SU-DHL-6 (cell line): ENCODE results near the gene HGD.

ENCODE experiments used
- H2AFZ ChIP-seq: fragments of 200-600 bp; sonication (generic); 2 replicates; pipeline ENCODE4 v1.6.1; 2014; ENCODE audit warnings: low read depth, mild to moderate bottlenecking, moderate library complexity, mixed read lengths, antibody characterized with exemption, low read length; ENCODE audit not compliant: severe bottlenecking
- H3F3A ChIP-seq: fragments of 200-600 bp; shearing (Covaris generic); 2 replicates; pipeline ENCODE4 v1.6.0; 2016; ENCODE audit warnings: antibody characterized with exemption, mild to moderate bottlenecking; ENCODE audit not compliant: insufficient read depth
- H3K27ac ChIP-seq: fragments of 200-600 bp; sonication (generic); 2 replicates; pipeline ENCODE4 v1.5.1; 2016; ENCODE audit warnings: low read depth, mild to moderate bottlenecking, low read length, moderate library complexity, mixed read lengths
- H3K27me3 ChIP-seq: fragments of 200-600 bp; sonication (generic), shearing (Covaris generic); 2 replicates; pipeline ENCODE4 v1.6.0; 2014; ENCODE audit warnings: mild to moderate bottlenecking, low read length
- H3K36me3 ChIP-seq: fragments of 200-600 bp; sonication (generic); 2 replicates; pipeline ENCODE4 v1.6.1; 2014; ENCODE audit warnings: mild to moderate bottlenecking, low read length, mixed read lengths
- H3K4me2 ChIP-seq: fragments of 300-600, 200-600 bp; shearing (Covaris generic), sonication (generic); 2 replicates; pipeline ENCODE4 v1.6.0; 2014; ENCODE audit warnings: low read length, low read depth, mild to moderate bottlenecking; ENCODE audit not compliant: poor library complexity, severe bottlenecking
- H3K4me3 ChIP-seq: fragments of 200-600 bp; sonication (generic); 2 replicates; pipeline ENCODE4 v1.5.1; 2014; ENCODE audit warnings: antibody characterized with exemption, low read length, mild to moderate bottlenecking, mixed read lengths; ENCODE audit not compliant: insufficient read depth, poor library complexity, severe bottlenecking
- H3K79me2 ChIP-seq: fragments of 200-600 bp; sonication (generic); 2 replicates; pipeline ENCODE4 v1.6.1; 2014; ENCODE audit warnings: mild to moderate bottlenecking, low read length, moderate library complexity; ENCODE audit not compliant: insufficient read depth
- H3K9ac ChIP-seq: fragments of 200-600 bp; sonication (generic); 2 replicates; pipeline ENCODE4 v1.7.0; 2014; ENCODE audit warnings: mild to moderate bottlenecking, low read length
- H3K9me2 ChIP-seq: fragments of 200-600 bp; sonication (generic); replicated peaks from 2 replicates; pipeline ENCODE4 v1.6.1; 2014; ENCODE audit warnings: low read length; ENCODE audit not compliant: insufficient read depth
- H3K9me3 ChIP-seq: fragments of 200-600 bp; sonication (generic); 2 replicates; pipeline ENCODE4 v1.6.1; 2014; ENCODE audit warnings: low read length, mixed read lengths; ENCODE audit not compliant: insufficient read depth
- H4K20me1 ChIP-seq: fragments of 200-600 bp; sonication (generic); 2 replicates; pipeline ENCODE4 v1.6.1; 2014; ENCODE audit warnings: low read depth, mild to moderate bottlenecking, antibody characterized with exemption, low read length, moderate library complexity, mixed read lengths
- EZH2phosphoT487 ChIP-seq: fragments of 200-600 bp; sonication (generic), shearing (Covaris generic); conservative IDR thresholded peaks from 2 replicates; pipeline ENCODE4 v1.6.1; 2018; ENCODE audit warnings: mild to moderate bottlenecking, antibody characterized with exemption, low read length, moderate library complexity, mixed read lengths
- TF ChIP-seq, protein P1 (sequence below): fragments of 200-600 bp; sonication (generic); IDR thresholded peaks from one replicate; pipeline ENCODE4 v1.5.1; 2017; ENCODE audit warnings: antibody characterized with exemption, mild to moderate bottlenecking, low read length, moderate library complexity; ENCODE audit not compliant: insufficient read depth, poor library complexity, severe bottlenecking

The HGD gene

DNA sequence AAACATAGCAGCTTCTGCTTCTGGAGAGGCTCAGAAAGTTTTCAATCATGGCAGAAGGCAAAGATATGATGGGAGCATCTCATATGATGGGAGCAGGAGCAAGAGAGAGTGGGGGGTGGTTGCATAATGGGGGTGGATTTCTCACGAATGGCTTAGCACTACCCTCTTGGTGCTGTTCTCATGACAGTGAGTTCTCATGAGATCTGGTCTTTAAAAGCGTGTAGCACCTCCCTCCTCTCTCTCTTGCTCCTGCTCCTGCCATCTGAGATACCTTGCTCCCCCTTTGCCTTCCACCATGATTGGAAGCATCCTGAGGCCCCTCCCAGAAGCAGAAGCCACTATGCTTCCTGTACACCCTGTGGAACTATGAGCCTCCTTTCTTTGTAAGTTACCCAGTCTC is 22.2 kb downstream of the HGD start:
- Histone ChIP-seq H4K20me1 (no peaks in the 10 kb centered on the region), H3K9me2 (no peaks in the 10 kb centered on the region), H3K27ac (no peak overlapping the region), H3F3A (no peaks in the 10 kb centered on the region), H3K4me3 (no peak overlapping the region), H3K79me2 (no peaks in the 10 kb centered on the region), H3K9ac (no peak overlapping the region), H3K9me3 (no peaks in the 10 kb centered on the region), H3K36me3 (no peaks in the 10 kb centered on the region), H2AFZ (no peak overlapping the region), H3K4me2 (no peak overlapping the region), H3K27me3 (no peaks in the 10 kb centered on the region)
- TF ChIP-seq, protein P1, sequence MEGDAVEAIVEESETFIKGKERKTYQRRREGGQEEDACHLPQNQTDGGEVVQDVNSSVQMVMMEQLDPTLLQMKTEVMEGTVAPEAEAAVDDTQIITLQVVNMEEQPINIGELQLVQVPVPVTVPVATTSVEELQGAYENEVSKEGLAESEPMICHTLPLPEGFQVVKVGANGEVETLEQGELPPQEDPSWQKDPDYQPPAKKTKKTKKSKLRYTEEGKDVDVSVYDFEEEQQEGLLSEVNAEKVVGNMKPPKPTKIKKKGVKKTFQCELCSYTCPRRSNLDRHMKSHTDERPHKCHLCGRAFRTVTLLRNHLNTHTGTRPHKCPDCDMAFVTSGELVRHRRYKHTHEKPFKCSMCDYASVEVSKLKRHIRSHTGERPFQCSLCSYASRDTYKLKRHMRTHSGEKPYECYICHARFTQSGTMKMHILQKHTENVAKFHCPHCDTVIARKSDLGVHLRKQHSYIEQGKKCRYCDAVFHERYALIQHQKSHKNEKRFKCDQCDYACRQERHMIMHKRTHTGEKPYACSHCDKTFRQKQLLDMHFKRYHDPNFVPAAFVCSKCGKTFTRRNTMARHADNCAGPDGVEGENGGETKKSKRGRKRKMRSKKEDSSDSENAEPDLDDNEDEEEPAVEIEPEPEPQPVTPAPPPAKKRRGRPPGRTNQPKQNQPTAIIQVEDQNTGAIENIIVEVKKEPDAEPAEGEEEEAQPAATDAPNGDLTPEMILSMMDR: no peak
- TF ChIP-seq EZH2phosphoT487: no peak

DNA sequence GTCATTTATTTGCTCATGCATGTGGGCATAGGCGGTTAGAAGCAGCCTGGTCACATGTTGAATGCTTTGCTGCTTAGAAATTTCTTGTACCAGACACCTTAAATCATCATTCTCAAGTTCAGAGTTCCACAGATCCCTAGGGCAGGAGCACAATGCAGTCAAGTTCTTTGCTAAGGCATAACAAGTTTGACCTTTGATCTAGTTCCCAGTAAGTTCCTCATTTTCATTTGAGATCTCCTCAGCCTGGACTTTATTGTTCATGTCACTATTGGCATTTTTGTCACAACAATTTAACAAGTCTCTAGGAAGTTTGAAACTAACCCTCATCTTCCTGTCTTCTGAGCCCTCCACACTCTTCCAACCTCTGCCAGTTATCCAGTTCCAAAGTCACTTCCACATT is 22.8 kb downstream of the HGD start:
- Histone ChIP-seq H3K27me3 (no peaks in the 10 kb centered on the region), H3K27ac (no peak overlapping the region), H3K9me2 (no peaks in the 10 kb centered on the region), H3F3A (no peaks in the 10 kb centered on the region), H3K4me2 (no peak overlapping the region), H3K79me2 (no peaks in the 10 kb centered on the region), H3K9me3 (no peaks in the 10 kb centered on the region), H2AFZ (no peak overlapping the region), H4K20me1 (no peaks in the 10 kb centered on the region), H3K9ac (no peak overlapping the region), H3K4me3 (no peak overlapping the region), H3K36me3 (no peaks in the 10 kb centered on the region)
- TF ChIP-seq, protein P1: no peak
- no peak for TF ChIP-seq EZH2phosphoT487

- no peaks in the 10 kb centered on the region for H3K27me3 ChIP-seq
- no peak overlapping the region for H3K9ac ChIP-seq
- H3K79me2 ChIP-seq: no peaks in the 10 kb centered on the region
- no peak overlapping the region for H3K27ac ChIP-seq
- H3K9me2 ChIP-seq: no peaks in the 10 kb centered on the region
- no peaks in the 10 kb centered on the region for H3K36me3 ChIP-seq
- no peaks in the 10 kb centered on the region for H4K20me1 ChIP-seq
- H3K4me2 ChIP-seq: no peak overlapping the region
- TF ChIP-seq EZH2phosphoT487: no peak
- TF ChIP-seq, protein P1: no peak
- H2AFZ ChIP-seq: no peak overlapping the region
- no peak overlapping the region for H3K4me3 ChIP-seq
- no peaks in the 10 kb centered on the region for H3F3A ChIP-seq
- H3K9me3 ChIP-seq: no peaks in the 10 kb centered on the region
Observed at GRCh38 chr3:120652896-120653545, 29.0 kb downstream of the HGD start.
